GM19438 (cell line): ENCODE results near the gene FRY.

ENCODE experiments used
- ATAC-seq: cut with Tn5 transposase; IDR thresholded peaks from one replicate; pipeline ENCODE4 v1.9.1; 2021; ENCODE audit warnings: low read depth; ENCODE audit not compliant: unreplicated experiment

FRY gene

DNA sequence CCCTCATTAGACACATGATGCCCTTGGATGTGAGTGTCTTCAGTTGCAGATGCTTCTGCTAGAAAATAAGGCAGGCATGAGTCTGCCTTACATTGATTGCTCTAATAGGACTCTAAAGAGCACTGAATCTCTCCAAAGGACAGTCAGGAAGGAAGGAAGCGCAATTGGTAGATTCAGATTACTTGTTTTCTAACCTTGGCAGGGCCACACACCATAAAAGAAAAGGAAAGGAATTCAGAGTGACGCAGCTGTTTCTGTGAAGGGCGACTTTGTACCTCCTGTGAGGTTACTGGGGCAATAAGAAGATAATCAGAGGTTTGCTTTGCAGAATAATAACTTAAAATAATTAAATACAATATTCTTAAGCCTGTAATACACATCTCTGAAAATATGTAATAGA, 48.0 kb downstream of the FRY start:
- no peak for ATAC-seq

DNA sequence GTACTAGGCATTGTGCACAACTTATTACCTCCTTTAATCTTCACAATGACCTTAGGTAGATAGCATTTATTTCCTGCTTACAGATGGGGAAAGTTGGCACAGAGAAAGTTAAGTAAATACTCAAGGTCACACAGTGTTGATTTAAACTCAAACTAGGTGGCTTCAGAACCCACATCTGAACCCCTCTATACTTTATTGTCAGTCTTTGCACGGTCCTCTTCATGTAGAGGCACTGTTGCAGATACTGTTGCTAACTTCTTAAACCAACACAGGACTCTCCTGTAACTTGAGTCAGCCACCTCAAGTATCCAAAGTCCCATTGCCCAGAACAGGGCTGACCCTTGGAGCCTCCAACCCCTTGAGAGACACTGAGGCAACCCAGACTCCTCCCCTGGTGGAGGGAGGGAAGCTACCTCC, 48.8 kb downstream of the FRY start:
- no peak for ATAC-seq

DNA sequence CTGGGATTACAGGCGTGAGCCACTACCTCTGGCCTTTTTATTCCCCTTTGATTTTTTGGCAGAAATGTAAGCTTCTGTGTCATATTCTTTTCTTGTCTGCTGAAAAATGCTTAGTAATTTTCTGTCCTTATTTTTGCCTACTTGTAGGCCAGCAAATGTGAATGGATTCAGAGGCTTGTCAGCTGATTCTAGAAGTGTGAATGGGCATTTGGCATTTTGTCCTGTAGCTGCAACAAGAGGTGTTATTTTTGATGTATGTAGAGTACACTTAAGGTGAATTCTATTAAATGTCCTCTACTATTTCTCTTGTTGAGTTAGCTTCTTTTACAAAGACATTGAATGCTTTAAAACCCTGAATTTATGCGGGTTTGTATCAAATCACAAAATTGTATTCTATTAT, 50.0 kb downstream of the FRY start:
- no peak for ATAC-seq

DNA sequence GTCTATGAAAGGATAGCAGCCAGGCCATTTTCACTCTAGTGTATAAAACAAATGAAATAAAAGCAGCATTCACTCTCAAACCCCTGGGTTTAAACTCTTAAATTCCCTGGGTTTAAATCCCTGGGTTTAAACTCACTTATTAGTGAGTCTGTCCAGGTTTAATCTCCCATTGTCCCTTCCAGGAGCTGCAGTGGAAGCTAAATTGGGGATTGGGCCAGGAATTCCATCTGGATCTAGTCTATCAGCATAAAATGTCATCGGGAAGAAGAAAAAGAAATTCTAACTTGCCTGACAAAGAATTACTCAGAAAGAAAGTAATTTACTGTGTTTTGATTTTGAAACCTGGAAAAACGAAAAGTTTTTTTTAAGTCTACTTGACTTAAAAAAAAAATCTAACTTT, 54.8 kb downstream of the FRY start:
- no peak for ATAC-seq

DNA sequence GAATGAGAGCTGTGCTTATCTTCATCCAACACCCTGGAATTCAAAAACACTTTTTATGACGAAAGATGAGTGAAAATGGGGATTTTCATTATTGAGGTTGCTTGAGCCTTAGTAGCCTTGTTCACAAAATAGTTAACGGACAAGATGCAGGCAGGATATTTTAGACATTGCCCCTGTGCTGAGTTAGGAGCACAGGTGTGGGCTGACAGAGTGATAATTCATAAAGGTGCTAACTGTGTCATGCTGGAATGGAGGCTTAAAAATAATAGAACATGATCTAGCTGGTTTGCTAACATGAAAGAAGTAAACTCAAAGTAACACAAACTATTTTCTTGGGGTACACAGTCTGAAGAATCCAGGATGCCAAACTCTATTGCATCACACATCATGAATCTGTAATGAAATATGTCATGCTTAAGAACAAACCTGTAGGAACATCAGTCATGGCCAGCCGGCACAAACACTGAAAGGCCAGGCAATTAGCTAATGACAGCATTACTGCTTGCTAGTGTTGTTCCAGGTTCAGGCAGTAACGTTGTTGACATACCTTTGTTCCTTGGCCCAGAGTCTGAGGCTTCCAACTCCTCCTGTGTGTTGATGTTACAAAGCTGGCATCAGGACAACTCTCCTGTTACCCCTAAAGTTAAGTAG, 55.3 kb downstream of the FRY start:
- no peak for ATAC-seq

DNA sequence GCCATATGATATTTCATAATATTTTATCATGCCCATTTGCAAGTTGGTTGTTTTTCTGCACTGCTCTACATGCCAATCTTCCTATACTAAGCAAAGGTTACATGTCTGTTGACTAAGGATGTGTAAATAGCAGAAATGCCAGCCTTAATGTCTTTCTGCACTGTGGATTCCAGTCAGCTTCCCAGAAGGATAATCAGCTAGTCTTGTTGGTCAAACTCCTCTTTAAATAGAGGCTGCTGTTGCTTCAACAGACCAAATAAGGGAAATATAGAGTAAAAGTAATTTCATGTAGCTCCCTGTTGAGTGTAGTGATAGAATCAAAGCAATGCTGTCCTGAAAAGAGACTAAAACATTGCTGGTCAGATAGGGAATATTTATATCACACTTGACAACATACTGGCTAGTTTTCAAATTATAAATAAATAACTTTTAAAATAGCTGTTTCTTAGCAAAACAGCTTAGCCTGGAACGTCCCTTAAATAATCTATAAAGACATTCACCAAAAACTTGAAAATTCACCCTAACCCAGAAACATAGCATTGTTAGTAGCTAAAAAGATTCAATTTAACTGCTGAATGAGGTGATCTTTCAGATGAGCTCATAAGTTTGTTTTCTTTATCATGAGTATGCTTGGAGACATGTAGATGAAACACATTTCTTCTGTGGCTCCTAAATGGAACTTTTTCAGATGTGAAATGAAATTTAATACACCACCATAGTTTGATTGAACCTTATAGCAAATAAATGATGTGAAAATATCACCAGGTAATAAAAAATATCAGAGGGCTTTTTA, 56.6 kb downstream of the FRY start:
- ATAC-seq = no peak

DNA sequence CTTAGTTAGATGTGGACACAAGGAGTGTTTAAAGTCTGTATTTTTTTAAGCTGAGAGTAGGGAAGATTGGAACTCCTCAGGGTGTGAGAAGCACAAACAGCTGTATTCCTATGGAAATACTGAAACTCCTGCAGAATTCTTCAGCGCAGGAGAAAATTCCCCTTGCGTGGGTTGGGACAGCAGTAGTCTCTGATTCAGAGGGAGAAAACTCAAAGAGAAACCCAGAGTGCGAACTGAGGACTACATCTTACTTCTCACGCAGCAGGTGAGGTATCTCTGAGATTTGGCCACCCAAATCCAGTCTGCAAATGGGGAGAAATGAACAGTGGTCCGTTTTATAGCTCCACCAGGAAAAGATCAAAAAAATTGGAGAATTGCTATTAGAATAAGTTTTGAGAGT, 60.9 kb downstream of the FRY start:
- ATAC-seq = no peak

DNA sequence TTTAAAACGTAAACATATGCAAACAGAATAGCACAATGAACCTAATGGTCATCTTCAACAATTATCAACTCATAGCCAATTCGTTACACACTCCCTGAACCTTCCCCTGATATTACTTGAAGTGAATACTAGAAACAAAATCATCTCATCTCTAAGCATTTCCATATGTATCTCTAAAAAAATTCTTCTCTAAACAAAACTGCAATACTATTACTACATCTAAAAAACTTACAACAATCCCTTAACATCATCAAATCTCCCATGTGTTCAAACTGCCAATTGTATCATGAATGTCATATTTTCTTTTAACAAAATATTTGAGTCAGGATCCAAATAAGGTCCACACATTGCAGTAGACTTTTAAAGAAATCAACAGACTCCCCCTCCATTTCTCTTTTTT, 61.4 kb downstream of the FRY start:
- ATAC-seq = no peak

DNA sequence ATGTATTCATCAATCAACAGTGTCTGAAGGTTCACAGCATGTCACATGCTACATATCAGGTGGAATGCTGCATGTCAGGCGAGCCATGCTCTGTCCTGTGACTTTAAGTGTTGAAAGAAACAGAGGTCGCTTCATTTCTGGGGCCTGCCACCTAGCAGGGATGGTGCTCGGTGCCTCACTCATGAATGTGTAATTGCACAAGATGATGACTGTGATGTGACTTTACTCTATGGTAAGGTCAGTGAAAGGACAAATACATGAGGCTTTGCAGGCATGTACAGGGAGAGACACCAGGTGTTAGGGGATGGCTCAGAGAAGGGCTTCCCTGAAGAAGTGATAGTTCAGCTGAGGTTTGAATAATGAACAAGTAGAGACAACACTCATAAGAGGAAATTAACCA, 66.7 kb downstream of the FRY start:
- no peak for ATAC-seq

DNA sequence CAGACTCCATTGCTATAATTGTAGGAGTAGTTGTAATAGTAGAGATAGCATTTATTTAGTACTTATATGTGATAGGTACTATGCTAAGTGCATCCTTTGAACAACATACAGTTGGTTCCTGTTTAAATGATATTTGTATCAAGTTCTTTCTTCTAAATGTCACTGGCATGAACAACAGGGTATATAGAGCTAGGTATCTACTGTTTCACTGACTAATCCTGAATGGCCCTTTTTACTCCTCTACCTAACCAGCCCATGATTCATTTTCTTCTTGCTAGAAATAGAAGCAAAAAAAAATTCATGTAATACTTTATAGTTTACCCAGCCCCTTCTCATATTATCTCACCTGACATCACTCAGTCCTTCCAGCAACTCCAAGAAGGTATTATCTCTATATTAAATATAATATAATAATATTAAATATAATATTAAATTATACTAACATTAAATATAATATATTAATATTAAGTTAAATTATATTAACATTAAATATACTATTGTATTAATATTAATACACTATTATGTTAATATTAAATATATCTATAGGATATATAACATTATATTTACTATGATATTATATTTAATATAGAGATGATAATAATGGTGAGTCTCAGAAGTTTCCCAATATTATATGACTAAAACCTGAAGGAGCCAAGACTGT, 74.2 kb downstream of the FRY start:
- ATAC-seq = no peak

DNA sequence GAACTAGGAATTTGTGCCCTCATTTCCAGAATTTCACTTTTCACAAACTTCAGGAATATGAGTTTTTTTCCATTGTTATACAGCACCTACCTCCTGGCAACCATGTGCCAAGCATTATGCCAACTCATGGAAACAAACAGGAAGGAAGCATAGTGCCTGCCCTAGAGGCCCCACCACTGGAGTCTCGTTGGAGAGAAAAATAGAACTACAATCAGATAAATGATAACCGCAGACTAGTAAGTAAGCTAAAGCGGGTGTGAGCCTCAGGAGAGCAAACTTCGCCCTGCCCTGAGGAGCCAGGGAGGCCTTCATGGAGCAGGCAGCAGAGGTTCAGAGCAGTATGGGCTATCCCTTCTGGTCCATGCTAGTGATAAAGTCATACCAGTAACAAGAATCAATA, 75.9 kb downstream of the FRY start:
- no peak for ATAC-seq

DNA sequence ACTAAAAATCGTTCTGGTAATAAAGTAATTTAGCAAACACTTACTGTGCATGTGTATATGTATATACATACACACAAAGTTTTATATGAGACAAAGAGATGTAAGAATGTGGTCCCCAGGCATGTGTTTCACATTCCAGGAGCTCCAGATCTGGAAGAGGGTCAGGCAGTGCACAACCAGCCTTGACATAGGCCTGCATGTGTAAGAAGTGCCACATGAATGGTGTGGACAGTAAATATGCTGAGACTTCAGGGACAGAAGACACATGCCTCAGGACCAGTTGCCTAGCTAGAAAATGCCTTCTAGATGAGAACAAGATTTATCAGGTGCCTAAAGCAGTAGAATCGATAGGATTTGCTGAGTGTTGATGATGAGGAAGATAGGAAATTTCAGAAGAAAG, 76.4 kb downstream of the FRY start:
- ATAC-seq = no peak

DNA sequence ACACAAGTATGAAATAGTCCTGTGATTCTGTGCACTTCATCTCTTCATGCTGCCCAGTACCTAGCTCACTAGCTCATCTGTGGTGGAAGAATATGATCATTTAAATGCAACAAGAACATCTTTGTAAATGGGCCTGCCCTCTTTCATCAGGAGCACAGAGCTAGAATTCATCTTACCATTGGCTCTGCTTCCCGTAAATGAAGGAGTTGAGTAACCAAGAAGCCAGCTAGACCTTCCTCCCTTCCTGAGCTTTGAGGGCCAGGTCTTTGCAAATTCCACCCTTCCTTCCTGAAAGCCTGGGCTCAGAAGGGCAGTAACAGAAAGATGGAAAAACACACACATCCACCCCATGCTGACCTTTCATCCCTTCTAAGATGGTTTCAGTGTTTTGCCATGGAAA, 82.0 kb downstream of the FRY start:
- no peak for ATAC-seq

DNA sequence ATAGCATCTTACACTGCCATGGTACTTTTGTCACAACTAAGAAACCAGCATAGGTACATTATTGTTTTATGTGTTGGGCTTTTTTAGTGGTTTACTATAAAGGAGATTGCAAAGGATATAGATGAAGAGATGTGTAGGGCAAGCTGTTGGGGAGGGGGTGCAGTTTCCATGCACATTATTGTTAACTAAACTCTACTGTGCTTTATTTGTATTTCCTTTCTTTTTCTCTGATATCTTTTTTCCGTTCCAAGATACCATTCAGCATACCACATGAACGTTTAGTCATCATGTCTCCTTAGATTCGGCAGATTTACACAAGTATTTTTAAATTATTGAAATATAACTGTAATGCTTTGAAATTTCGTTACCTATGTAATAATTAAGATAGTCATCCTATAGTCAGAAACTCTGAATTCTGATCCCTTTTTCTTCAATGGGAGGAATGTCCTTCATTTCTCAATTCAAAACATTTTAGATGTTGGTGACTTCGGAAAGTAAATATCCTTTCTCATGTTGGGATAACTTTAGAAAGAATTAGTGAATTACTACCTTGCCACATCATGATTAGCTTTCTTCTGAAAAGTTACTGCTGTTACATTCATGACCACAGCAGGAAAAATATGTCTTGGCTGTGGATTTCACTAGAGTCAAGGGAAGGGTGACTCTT, 82.8 kb downstream of the FRY start:
- ATAC-seq = no peak

DNA sequence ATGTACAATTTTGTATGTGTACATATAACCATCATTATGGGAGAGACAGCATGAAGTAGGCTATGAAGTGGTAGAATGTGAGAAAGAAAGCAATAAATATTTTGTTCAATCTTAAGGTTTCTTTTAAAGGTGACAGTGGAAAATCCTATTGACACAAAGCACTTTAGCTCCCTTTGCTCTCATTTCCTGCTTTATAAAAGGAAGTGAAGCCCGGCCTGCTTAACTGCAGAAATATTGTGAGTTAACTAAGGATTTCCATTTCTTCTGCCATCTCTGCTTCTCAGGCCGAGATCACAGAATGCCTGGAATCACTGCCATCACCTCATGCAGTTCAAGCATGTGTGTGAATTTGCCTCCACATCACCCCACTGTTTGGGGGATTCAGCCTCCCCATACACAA, 83.5 kb downstream of the FRY start:
- no peak for ATAC-seq

DNA sequence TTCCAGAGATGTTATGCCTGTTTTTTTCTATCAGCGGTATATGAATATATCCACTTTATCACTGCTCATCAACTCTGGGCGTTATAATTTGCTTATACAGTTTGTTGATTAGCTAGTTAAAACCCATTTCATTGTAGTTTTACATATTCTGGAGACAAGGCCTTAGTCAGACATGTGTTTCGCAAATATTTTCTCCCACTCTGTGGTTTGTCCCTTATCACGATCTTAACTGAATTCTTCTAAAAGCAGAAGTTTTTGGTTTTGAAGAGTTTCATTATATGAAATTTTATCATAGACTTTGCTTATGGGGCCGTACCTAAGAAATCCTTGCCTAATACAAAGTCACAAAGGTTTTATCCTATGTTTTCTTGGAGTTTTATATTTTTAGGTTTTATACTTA, 84.6 kb downstream of the FRY start:
- ATAC-seq = no peak

DNA sequence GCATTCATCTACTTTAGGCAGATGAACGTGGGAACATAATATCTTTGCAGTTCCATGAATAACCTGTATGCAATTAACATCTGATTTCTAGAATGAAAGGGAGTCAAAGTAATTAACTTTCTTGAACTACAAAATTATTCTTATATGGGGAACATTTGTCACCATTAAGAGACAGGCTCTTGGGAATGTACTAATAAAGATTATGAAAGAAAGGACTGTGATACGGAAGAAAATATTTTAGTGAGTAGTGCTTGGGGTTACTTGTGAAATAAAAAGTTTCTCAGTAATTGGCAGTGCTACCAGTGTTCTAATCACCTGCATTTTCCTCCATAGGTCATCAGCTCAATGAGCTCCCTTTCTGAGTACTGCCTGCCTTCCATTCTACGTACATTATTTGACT, 85.4 kb downstream of the FRY start:
- ATAC-seq = no peak

DNA sequence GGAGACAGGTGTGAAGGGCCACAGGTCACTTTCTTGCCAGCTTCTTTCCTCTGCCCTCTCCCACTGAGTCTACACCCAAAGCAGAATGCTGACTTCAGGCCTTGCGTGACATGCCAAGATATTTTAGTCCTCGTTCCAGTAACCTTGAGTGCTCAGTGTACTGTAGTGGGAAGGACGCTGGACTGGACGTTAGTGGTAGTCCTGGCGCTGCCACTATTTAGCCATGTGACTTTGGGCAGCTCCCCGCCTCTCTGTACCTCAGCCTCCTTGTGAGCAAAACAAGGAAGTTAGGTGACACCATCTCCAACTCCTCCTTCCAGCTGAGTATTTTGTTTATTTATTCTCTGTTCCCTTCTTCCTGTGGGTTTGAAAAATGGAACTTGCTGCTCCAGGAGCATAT, 86.1 kb downstream of the FRY start:
- ATAC-seq = no peak

DNA sequence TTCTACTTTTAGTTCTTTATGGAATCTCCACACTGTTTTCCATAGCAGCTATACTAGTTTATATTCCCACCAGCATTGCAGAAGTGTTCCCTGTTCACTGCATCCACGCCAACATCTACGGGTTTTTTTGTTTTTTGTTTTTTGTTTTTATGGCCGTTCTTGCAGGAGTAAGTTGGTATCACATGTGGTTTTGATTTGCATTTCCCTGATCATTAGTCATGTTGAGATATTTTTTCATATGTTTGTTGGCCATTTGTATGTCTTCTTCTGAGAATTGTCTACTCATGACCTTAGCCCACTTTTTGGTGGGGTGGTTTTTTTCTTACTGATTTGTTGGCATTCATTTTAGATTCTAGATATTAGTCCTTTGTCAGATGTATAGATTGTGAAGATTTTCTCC, 89.7 kb downstream of the FRY start:
- no peak for ATAC-seq

DNA sequence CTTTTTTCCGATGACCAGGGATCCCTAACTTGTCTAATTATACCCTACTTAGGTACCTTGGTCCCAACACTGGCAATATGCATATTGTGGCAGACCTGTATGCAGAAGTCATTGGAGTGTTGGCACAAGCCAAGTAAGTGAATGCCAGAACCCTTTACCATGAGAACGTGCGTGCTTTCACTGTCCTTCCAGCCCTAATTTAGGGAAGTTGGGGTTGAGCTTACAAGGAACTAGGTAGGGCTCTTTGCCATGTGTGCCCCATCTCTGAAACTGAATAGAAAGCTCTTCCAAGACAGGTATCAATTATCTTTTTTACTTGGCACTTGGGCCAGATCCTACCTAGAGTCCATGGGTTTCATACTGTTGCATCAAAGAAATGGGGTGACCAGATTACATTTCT, 93.2 kb downstream of the FRY start:
- ATAC-seq = no peak

DNA sequence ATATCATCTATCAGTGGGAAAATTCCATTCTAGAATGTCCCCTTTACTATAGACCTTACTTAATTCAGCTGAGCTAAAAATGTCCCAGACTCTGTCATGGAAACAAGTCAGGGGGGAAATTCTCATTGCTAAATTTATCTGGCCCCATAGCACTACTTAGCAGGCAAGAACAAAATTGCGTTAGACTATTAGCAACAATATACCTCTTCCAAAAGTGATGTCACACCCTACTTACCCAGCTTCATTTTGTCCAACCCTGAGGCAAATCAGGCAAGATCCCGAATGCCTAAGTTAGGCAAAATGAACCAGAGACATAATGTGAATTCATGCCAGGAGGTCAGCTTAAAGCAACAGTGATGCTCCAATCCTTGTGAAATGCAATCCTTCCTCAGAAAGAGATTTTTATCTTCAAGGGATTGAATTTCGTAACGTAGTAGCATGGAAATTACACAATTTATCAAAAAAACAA, 93.7 kb downstream of the FRY start:
- ATAC-seq = no peak
